H1 (cell line): ENCODE results near the gene SRGAP3.

Experiments used
- E2F6 ChIP-seq: IDR thresholded peaks from 2 replicates; pipeline ENCODE4 v1.6.1; 2012; ENCODE audit warnings: inconsistent platforms
- HDAC6 ChIP-seq: IDR thresholded peaks from one replicate; pipeline ENCODE4 v1.7.1; 2012; ENCODE audit warnings: low read depth, mild to moderate bottlenecking, inconsistent platforms, low read length, moderate library complexity
- KDM1A ChIP-seq: fragments of 200-600, 300-600 bp; sonication (generic); IDR thresholded peaks from 2 replicates; pipeline ENCODE4 v1.7.1; 2016; ENCODE audit warnings: mild to moderate bottlenecking, low read length, borderline replicate concordance
- PHF8 ChIP-seq: fragments of 200-600 bp; sonication (generic); conservative IDR thresholded peaks from 2 replicates; pipeline ENCODE4 v1.7.1; 2012; ENCODE audit warnings: low read depth, mild to moderate bottlenecking, inconsistent platforms, low read length, moderate library complexity
- RFX5 ChIP-seq: IDR thresholded peaks from 2 replicates; pipeline ENCODE4 v1.6.1; 2011; ENCODE audit warnings: low read depth, low read length, improper control_type of control experiment, borderline replicate concordance
- SP2 ChIP-seq: IDR thresholded peaks from 2 replicates; pipeline ENCODE4 v1.6.1; 2012; ENCODE audit warnings: mild to moderate bottlenecking, low read length, inconsistent platforms
- TF ChIP-seq, protein P1 (sequence below), 3 experiments: IDR thresholded peaks; 1 replicate in 2 of 3; 2 replicates in 1 of 3; pipeline versions ENCODE4 v1.5.1 to v1.6.1; 2011; ENCODE audit warnings: low read length in 3 of 3, mild to moderate bottlenecking in 3 of 3, inconsistent platforms in 2 of 3, low read depth in 1 of 3, moderate library complexity in 1 of 3; ENCODE audit not compliant: insufficient read depth in 1 of 3; ENCODE audit errors: control extremely low read depth in 1 of 3

GRCh38 chr3:9201266-9201665 lies 48.2 kb downstream of the SRGAP3 start:
- TF ChIP-seq KDM1A (no peak), PHF8 (no peak), SP2 (no peak), E2F6 (no peak), HDAC6 (no peak), RFX5 (no peak)
- TF ChIP-seq, protein P1, sequence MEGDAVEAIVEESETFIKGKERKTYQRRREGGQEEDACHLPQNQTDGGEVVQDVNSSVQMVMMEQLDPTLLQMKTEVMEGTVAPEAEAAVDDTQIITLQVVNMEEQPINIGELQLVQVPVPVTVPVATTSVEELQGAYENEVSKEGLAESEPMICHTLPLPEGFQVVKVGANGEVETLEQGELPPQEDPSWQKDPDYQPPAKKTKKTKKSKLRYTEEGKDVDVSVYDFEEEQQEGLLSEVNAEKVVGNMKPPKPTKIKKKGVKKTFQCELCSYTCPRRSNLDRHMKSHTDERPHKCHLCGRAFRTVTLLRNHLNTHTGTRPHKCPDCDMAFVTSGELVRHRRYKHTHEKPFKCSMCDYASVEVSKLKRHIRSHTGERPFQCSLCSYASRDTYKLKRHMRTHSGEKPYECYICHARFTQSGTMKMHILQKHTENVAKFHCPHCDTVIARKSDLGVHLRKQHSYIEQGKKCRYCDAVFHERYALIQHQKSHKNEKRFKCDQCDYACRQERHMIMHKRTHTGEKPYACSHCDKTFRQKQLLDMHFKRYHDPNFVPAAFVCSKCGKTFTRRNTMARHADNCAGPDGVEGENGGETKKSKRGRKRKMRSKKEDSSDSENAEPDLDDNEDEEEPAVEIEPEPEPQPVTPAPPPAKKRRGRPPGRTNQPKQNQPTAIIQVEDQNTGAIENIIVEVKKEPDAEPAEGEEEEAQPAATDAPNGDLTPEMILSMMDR (IDR thresholded peaks at IDR 0.05; ENCODE audit: control extremely low read depth in 1 of 3, insufficient read depth in 1 of 3, low read depth in 1 of 3, low read length in 3 of 3): no peak
